Activated CD4-positive, CD25-positive, alpha-beta regulatory T cell treated with anti-CD3 and anti-CD28 coated beads, Interleukin-2, amount 50 U/mL, for 72 hours (primary cell): Measurements from ENCODE around the gene ERC1.
"Not testable (repeated sequence)": the region's sequence is repeated elsewhere in the genome, so short reads cannot be mapped to it uniquely, and the experiment has no call there.

Experiments used
- DNase-seq: peaks from one replicate; pipeline ENCODE4 v3.0.0; 2021

ERC1 gene

GRCh38 chr12:1034751-1035457 is 43.9 kb downstream of the ERC1 start:
- DNase-seq = no peak

DNA sequence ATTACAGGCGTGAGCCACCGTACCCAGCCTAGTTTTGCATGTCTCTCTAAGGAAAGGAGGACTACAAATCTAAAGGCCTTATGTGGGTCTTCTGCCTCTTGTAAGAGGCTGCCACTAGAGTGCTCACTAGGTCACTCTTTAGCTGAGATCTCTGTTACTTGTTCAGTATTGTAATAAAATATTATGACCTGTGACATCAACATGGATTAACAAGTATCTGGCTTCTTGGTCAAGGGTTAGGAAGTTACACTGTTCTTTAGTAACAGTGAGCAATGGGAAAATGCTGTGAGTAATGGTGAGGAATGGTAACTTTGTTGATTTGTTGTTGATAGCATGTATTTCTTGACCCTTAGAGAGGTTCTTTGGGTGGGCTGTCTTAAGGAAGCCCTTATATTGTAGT is 50.5 kb downstream of the ERC1 start:
- no peak for DNase-seq

- no peak for DNase-seq
Observed at GRCh38 chr12:1044199-1044598, 53.2 kb downstream of the ERC1 start.

DNA sequence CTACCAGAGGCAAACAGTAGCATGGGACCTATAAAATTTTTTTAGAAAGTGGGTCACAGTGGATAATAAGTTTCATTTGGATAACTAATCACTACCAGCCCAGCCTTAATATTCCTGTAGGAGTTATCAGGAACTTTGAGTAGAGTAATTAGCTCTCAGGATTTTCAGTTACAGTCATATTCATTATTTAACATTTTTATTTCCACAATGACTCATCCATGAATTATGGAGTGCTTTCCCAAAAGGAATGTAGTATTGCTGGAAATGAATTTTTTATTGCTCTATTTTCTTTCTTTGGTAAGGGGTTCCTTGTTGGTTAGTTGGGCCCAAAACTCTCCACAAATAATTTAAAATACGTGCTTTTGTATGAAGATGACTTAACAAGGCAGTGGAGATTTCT is 53.7 kb downstream of the ERC1 start:
- DNase-seq = no peak

GRCh38 chr12:1046727-1047126 is 55.7 kb downstream of the ERC1 start:
- no peak for DNase-seq

- DNase-seq = no peak
Observed at GRCh38 chr12:1047898-1048660, 57.1 kb downstream of the ERC1 start.

- DNase-seq = no peak
Observed at GRCh38 chr12:1050059-1050707, 59.2 kb downstream of the ERC1 start.

DNA sequence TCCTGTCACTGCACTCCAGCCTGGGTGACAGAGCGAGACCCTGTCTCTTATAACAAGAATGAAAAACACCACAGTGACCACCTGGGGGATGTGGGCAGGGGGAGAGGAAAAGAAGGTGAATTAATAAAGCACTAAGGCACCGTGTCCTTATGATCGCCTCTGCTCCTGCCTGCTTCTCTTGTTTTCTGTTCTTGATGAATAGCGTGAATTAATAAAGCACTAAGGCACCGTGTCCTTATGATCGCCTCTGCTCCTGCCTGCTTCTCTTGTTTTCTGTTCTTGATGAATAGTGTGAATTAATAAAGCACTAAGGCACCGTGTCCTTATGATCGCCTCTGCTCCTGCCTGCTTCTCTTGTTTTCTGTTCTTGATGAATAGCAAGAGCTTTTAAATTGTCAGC is 60.6 kb downstream of the ERC1 start:
- not testable (repeated sequence) for DNase-seq

DNA sequence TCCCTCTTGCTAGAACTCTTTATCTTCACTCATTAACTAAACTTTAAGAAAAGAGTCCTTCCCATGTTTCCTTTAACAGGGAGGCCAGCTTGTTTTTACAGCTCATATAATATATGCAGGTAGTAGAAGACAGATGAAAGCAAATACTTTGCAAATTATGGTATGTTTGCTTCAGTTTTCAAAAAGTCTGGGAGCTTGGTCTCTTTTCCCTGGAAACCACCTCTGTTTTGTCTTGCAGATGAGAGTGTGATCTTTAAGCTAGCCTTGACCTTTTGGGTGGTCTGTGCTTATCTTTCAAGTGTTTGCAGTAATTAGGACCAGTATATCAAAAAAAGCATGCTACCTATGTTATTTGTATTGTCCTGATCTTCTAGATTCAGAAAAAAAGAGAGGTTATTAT is 62.7 kb downstream of the ERC1 start:
- DNase-seq = no peak

- no peak for DNase-seq
Observed at GRCh38 chr12:1054117-1054870, 63.3 kb downstream of the ERC1 start.

GRCh38 chr12:1056390-1056789 is 65.4 kb downstream of the ERC1 start:
- DNase-seq = no peak

- DNase-seq = no peak
Observed at GRCh38 chr12:1058423-1058822, 67.4 kb downstream of the ERC1 start.

GRCh38 chr12:1059162-1059561 is 68.1 kb downstream of the ERC1 start:
- DNase-seq = no peak

GRCh38 chr12:1063852-1064251 is 72.8 kb downstream of the ERC1 start:
- no peak for DNase-seq

GRCh38 chr12:1064317-1064716 is 73.3 kb downstream of the ERC1 start:
- DNase-seq = no peak

- no peak for DNase-seq
Observed at GRCh38 chr12:1065629-1066028, 74.6 kb downstream of the ERC1 start.

GRCh38 chr12:1069846-1070245 is 78.8 kb downstream of the ERC1 start:
- no peak for DNase-seq

DNA sequence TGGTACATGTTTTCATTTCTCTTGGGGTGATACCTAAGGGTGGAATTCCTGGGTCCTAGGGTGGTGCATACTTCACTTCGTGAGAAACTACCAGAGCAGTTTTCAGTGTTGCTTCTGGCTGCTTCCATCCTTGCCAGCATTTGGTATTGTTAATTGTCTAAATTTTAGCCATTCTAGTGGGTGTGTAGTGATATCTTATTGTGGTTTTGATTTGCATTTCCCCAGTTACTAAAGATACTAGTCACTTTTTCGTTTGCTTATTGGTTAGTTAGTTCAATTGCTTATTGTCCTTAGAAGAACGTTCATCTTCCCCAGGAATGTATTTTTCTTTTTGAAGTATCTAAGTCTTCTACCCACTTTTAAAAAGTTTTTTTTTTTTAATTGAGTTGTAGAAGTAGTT is 80.2 kb downstream of the ERC1 start:
- DNase-seq = no peak

DNA sequence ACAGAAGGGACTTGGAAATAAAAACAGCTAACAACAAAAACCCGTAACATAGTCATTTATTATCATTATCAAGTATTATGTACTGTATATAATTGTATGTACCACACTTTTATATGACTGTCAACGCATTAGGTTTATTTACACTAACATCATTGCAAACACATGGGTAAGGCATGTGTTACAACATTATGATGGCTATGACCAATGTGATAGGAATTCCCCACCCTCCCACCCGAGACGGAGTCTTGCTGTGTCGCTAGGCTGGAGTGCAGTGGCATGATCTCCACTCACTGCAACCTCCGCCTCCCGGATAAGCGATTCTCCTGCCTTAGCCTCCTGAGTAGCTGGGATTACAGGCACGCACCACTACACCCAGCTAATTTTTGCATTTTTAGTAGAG is 82.6 kb downstream of the ERC1 start:
- DNase-seq = no peak

- DNase-seq = no peak
Observed at GRCh38 chr12:1077036-1077803, 86.2 kb downstream of the ERC1 start.

- DNase-seq = no peak
Observed at GRCh38 chr12:1078002-1078401, 87.0 kb downstream of the ERC1 start.

DNA sequence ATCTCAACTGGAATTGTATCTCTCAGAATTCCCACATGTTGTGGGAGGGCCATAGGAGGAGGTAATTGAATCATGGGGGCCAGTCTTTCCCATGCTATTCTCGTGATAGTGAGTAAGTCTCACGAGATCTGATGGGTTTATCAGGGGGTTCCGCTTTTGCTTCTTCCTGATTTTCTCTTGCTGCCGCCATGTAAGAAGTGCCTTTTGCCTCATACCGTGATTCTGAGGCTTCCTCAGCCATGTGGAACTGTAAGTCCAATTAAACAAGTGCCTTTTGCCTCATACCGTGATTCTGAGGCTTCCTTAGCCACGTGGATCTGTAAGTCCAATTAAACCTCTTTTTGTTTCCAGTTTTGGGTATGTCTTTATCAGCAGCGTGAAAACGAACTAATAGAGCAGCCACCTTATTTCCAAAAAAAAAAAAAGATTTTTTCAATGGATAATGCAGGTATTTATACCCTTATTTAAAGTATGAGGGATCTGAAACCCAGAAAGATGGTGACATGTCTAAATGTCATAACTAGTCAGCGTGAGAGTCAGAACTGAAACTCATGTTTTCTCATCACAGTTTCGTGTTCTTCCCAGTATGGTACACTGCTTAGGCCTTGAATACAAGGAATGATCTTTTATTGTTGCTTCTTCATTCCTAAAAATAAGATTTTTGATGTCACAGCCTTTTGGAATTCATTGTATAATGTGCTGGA is 89.6 kb downstream of the ERC1 start:
- DNase-seq = no peak
